Mesenteric fat pad (tissue), 1 donor: Measurements from ENCODE around the gene GALNT1. TPM values are rescaled to one million over a fixed set of nuclear protein-coding genes. Genes with fewer than 3 reads are reported as not detected.

ENCODE experiments used
- DNase-seq: peaks from one replicate; pipeline ENCODE4 v3.0.0-alpha.2; 2020; ENCODE audit warnings: low spot score
- total RNA-seq: library from RNA; stranded (reverse); fragmentation: NEBNext Ultra II Directional; extraction: Animal tissue kit (Norgen Biotek cat#: 25700); gene quantifications from one replicate; pipeline ENCODE4 v1.2.1, GENCODE V29; 2021
- donor health status: DM: yes; HTN: yes; CAD: no.

Gene GALNT1
- total RNA-seq, 1 donor from 2014 or later = 79.0 TPM

- no peak for DNase-seq
These were observed 129.7 kb downstream of the GALNT1 start for GRCh38 chr18:35711227-35711626.

- DNase-seq = no peak
These were observed 132.0 kb downstream of the GALNT1 start for GRCh38 chr18:35713545-35713944.

- DNase-seq = no peak
These were observed 133.0 kb downstream of the GALNT1 start for GRCh38 chr18:35714539-35714938.

GRCh38 chr18:35715139-35715538 is 133.6 kb downstream of the GALNT1 start:
- DNase-seq = no peak

- DNase-seq = no peak
These were observed 134.8 kb downstream of the GALNT1 start for GRCh38 chr18:35716169-35716831.

GRCh38 chr18:35717182-35717581 is 135.6 kb downstream of the GALNT1 start:
- DNase-seq = no peak

- no peak for DNase-seq
These were observed 140.0 kb downstream of the GALNT1 start for GRCh38 chr18:35721431-35722081.

- no peak for DNase-seq
These were observed 147.1 kb downstream of the GALNT1 start for GRCh38 chr18:35728676-35729075.

- DNase-seq = no peak
These were observed 148.6 kb downstream of the GALNT1 start for GRCh38 chr18:35729991-35730668.

- DNase-seq = no peak
These were observed 149.3 kb downstream of the GALNT1 start for GRCh38 chr18:35730691-35731370.

- DNase-seq = no peak
These were observed 150.2 kb downstream of the GALNT1 start for GRCh38 chr18:35731701-35732100.

GRCh38 chr18:35732162-35732561 is 150.6 kb downstream of the GALNT1 start:
- DNase-seq = no peak

GRCh38 chr18:35732636-35733035 is 151.1 kb downstream of the GALNT1 start:
- DNase-seq = no peak

GRCh38 chr18:35733408-35733807 is 151.9 kb downstream of the GALNT1 start:
- no peak for DNase-seq

- no peak for DNase-seq
These were observed 155.2 kb downstream of the GALNT1 start for GRCh38 chr18:35736696-35737095.

- DNase-seq = no peak
These were observed 158.2 kb downstream of the GALNT1 start for GRCh38 chr18:35739778-35740177.

- no peak for DNase-seq
These were observed 159.1 kb downstream of the GALNT1 start for GRCh38 chr18:35740656-35741055.

GRCh38 chr18:35743916-35744315 is 162.4 kb downstream of the GALNT1 start:
- DNase-seq = no peak

GRCh38 chr18:35745814-35746213 is 164.3 kb downstream of the GALNT1 start:
- no peak for DNase-seq

- no peak for DNase-seq
These were observed 165.3 kb downstream of the GALNT1 start for GRCh38 chr18:35746826-35747339.

- no peak for DNase-seq
These were observed 166.4 kb downstream of the GALNT1 start for GRCh38 chr18:35747894-35748472.
